ENCODE measurements around the gene ESYT2.

- no peak for TF ChIP-seq CTCF (IDR thresholded peaks at IDR 0.05; ENCODE audit: poor library complexity)
- no peak for TF ChIP-seq EZH2 (IDR thresholded peaks at IDR 0.05; ENCODE audit: borderline replicate concordance)
Measured at GRCh38 chr7:158804335-158804734, 25.0 kb downstream of the ESYT2 start.

Measured in hepatocyte (in vitro differentiated cells).